Ascending aorta (tissue), 2 donors: Measurements from ENCODE around the gene PTGIS. TPM values are rescaled to one million over a fixed set of nuclear protein-coding genes. Genes with fewer than 3 reads are reported as not detected.
A peak's percentile ranks its signal among the peaks of the same experiment; 100 is the strongest.

Experiments
- DNase-seq, 2 donors: peaks; one replicate each; pipeline ENCODE4 v3.0.0-alpha.2; 2019; ENCODE audit warnings: low spot score in 2 of 2
- H3K27ac ChIP-seq, 2 donors: fragments of 200-600 bp; sonication (generic); one replicate each; pipeline ENCODE4 v1.5.1; 2016 to 2017; ENCODE audit warnings: mild to moderate bottlenecking in 1 of 2
- H3K27me3 ChIP-seq: fragments of 200-600 bp; sonication (generic); one replicate; pipeline ENCODE4 v1.5.1; 2017
- H3K36me3 ChIP-seq, 2 donors: fragments of 200-600 bp; sonication (generic); one replicate each; pipeline ENCODE4 v1.5.1; 2016
- H3K4me1 ChIP-seq, 2 donors: fragments of 200-600 bp; sonication (generic); one replicate each; pipeline ENCODE4 v1.5.1; 2016 to 2017; ENCODE audit warnings: mild to moderate bottlenecking in 1 of 2
- H3K4me3 ChIP-seq, 2 donors: fragments of 200-600 bp; sonication (generic); one replicate each; pipeline ENCODE4 v1.5.1; 2016 to 2017; ENCODE audit warnings: mild to moderate bottlenecking in 1 of 2
- H3K9me3 ChIP-seq, 2 donors: fragments of 200-600 bp; sonication (generic); one replicate each; pipeline ENCODE4 v1.5.1; 2016
- intact Hi-C: fragments of 100-400 bp; cut with DNase I; formaldehyde crosslinking; loops from one replicate; pipeline ENCODE4 v1.15.1; 2023
- total RNA-seq: library from RNA; depleted of rRNA; stranded (reverse); fragments of >200 nt; gene quantifications from one replicate; pipeline ENCODE4 v1.1.0, GENCODE V29; 2016
- TF ChIP-seq, protein P1 (sequence below), 3 experiments: fragments of 200-600 bp in 2 of 3; fragments of 450-650 bp in 1 of 3; sonication (generic) in 2 of 3; IDR thresholded peaks; one replicate each; pipeline ENCODE4 v1.5.1; 2016 to 2019; ENCODE audit warnings: antibody characterized with exemption in 3 of 3, mild to moderate bottlenecking in 1 of 3, moderate library complexity in 1 of 3

The PTGIS gene
- total RNA-seq, 1 donor from 2014 or later, result 288 TPM

DNA sequence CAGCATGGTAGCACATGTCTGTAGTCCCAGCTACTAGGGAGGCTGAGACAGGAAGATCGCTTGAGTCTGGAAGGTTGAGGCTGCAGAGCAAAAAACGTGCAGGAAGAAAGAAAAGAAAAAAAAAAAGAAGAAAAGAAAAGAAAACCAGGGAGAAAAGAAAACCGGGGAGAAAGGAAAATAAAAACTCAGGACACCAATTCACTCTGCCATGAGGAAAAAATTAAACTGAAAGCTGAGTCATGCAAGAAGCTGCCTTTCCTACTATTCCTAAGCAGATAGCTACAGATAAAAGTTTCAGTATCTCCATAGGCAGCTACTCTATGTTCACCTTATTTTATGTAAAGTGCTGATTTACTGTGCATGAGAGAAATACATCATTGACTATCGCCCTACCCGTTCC is 10.5 kb downstream of the PTGIS start:
- Histone ChIP-seq H3K4me3 (peak overlapping the region; percentile 13 to 52), H3K9me3 (no peaks in the 10 kb centered on the region), H3K4me1 (peaks cover 21 to 81% of the 10 kb centered on the region in 2 donors), H3K27ac (peak overlapping the region; percentile 97 to 100), H3K27me3 (no peaks in the 10 kb centered on the region), H3K36me3 (peaks cover 9 to 15% of the 10 kb centered on the region in 2 donors)
- intact Hi-C loops, result loop anchor here (5.0 kb wide), 1 partner anchor 35 kb away; no protein-coding TSS in a partner anchor
- TF ChIP-seq, protein P1, sequence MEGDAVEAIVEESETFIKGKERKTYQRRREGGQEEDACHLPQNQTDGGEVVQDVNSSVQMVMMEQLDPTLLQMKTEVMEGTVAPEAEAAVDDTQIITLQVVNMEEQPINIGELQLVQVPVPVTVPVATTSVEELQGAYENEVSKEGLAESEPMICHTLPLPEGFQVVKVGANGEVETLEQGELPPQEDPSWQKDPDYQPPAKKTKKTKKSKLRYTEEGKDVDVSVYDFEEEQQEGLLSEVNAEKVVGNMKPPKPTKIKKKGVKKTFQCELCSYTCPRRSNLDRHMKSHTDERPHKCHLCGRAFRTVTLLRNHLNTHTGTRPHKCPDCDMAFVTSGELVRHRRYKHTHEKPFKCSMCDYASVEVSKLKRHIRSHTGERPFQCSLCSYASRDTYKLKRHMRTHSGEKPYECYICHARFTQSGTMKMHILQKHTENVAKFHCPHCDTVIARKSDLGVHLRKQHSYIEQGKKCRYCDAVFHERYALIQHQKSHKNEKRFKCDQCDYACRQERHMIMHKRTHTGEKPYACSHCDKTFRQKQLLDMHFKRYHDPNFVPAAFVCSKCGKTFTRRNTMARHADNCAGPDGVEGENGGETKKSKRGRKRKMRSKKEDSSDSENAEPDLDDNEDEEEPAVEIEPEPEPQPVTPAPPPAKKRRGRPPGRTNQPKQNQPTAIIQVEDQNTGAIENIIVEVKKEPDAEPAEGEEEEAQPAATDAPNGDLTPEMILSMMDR (IDR thresholded peaks at IDR 0.05), result no peak
- DNase-seq, result no peak

DNA sequence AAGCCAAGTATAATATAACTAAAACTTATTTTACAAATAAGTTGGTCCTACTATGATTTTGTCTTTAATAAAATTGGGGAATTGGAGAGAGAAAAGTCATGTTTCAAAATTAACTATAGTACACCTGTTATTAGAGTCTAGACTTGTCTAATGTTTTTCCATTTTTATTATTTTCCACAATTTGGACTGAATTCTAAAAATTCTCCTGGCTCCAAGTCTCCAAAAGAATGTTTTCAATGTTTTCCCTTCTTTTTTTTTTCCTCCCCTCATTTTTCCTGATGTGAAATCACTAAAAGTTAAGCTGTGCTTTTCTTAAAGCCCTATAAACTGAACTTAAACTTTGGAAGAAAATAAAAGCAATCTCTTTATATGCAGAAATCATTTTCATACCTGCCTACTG is 11.3 kb downstream of the PTGIS start:
- TF ChIP-seq, protein P1 (IDR thresholded peaks at IDR 0.05), result no peak
- no peaks in the 10 kb centered on the region for H3K9me3 ChIP-seq
- H3K36me3 ChIP-seq, result peaks cover 6 to 15% of the 10 kb centered on the region in 2 donors
- H3K4me1 ChIP-seq, result peaks cover 17 to 81% of the 10 kb centered on the region in 2 donors
- H3K27ac ChIP-seq, result peak overlapping the region; percentile 97 to 100
- intact Hi-C loops, result loop anchor here (5.0 kb wide), 1 partner anchor 36 kb away; no protein-coding TSS in a partner anchor
- no peak for DNase-seq
- H3K27me3 ChIP-seq, result no peaks in the 10 kb centered on the region
- H3K4me3 ChIP-seq, result peak overlapping the region; percentile 13 to 52

DNA sequence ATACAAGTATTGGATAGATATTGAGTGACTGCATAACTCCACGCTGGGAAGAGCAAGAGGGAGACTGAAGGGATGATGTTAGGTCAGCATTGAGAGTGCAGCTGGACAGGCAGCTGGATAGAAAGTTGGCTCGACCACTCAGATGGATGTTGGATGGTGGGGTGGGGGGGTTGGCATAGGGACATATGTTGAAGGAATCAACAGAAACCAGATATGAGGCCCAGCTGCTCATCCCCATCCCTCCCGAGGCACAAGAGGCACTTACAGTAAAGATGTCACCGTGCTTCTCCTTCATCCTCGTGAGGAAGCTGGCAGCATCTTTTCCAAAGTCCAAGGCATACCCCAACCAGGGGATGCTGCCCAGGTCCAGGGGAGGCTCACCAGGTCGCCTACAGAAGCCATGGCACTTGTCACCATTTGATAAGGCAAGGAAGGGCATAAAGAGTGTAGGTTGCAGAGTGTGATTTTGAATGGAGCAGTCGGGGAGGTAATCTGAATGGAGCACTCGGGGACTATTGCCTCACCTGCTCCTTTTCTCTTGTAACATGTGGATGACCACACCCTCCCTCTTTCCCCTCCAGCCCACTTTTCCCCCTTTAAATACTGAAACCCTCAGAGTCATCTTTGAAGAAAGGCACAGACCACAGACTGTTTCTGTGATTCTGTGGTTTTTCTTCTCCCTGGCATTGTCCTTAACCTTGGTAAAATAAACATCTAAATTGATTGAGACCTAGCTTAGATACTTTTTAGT is 18.0 kb downstream of the PTGIS start:
- Histone ChIP-seq H3K4me3 (no peak overlapping the region), H3K27ac (peak overlapping the region; percentile 97 to 100), H3K9me3 (no peaks in the 10 kb centered on the region), H3K27me3 (no peaks in the 10 kb centered on the region), H3K4me1 (peaks cover 0 to 49% of the 10 kb centered on the region in 2 donors), H3K36me3 (peaks cover 49 to 51% of the 10 kb centered on the region in 2 donors)
- TF ChIP-seq, protein P1 (IDR thresholded peaks at IDR 0.05), result no peak
- no peak for DNase-seq
- intact Hi-C loops, result loop anchor here (5.0 to 10.0 kb wide), 2 partner anchors 165 to 387 kb away; partner anchors contain the start of genes B4GALT5 and RNF114

DNA sequence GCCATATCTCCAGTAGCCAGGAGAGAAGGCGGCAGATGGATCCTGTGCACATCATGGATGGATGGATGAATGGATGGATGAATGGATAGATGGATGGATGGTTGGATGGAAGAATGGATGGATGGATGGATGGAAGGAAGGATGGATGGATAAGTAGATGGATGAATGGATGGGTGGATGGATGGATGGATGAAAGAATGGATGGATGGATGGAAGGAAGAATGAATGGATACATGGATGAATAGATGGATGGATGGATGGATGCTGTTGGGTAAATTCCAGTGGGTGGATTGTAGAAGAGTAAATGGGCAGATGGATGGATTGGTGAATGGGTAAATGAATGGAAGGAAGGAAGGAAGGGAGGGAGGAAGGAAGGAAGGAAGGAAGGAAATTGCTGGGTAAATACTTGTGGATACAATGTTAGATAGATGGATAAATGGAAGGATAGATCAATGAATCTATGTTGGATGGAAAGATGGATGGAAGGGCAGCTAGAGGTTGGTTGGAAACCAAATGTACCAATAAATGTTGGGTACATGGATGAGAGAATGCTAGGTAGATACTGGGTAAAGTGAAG is 19.5 kb downstream of the PTGIS start:
- intact Hi-C loops, result loop anchor here (5.0 to 10.0 kb wide), 2 partner anchors 166 to 389 kb away; partner anchors contain the start of genes B4GALT5 and RNF114
- no peak overlapping the region for H3K4me3 ChIP-seq
- peak overlapping the region; percentile 52 to 100 for H3K27ac ChIP-seq
- peaks cover 0 to 44% of the 10 kb centered on the region in 2 donors for H3K4me1 ChIP-seq
- H3K36me3 ChIP-seq, result peaks cover 61 to 66% of the 10 kb centered on the region in 2 donors
- no peaks in the 10 kb centered on the region for H3K9me3 ChIP-seq
- no peaks in the 10 kb centered on the region for H3K27me3 ChIP-seq
- DNase-seq, result no peak
- TF ChIP-seq, protein P1 (IDR thresholded peaks at IDR 0.05), result no peak

DNA sequence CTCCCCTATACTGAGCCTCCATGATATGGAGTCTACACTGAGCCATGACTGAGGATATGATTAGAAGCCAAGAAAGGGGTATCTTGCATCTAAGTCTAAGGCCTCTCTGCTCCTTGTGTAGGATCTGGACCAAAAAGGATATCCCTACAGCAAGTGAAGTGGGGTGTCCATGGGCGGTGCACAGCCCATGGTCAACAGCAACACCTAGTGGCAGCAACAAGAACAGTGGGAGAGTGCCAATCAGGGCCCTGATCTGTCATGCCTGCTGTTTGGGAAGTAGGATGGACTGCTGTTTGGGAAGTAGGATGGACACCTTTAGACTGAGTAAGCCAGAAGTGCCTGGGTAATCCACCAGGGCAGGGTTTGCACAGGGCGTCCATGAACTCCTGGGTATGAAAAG is 22.4 kb downstream of the PTGIS start:
- no peaks in the 10 kb centered on the region for H3K9me3 ChIP-seq
- no peak overlapping the region for H3K4me3 ChIP-seq
- peaks cover 85 to 92% of the 10 kb centered on the region in 2 donors for H3K36me3 ChIP-seq
- H3K27me3 ChIP-seq, result no peaks in the 10 kb centered on the region
- DNase-seq, result no peak
- H3K27ac ChIP-seq, result peak overlapping the region; percentile 73 to 84
- TF ChIP-seq, protein P1 (IDR thresholded peaks at IDR 0.05), result peak in 2 of 3 experiments; percentile 5 to 12
- H3K4me1 ChIP-seq, result peaks cover 0 to 25% of the 10 kb centered on the region in 2 donors
- intact Hi-C loops, result loop anchor here (5.0 to 10.0 kb wide), 2 partner anchors 169 to 392 kb away; partner anchors contain the start of genes B4GALT5 and RNF114
